Osteocyte (in vitro differentiated cells): ENCODE results near the gene RPRD1A. TPM values are rescaled to one million over a fixed set of nuclear protein-coding genes. Genes with fewer than 3 reads are reported as not detected.
A peak's percentile ranks its signal among the peaks of the same experiment; 100 is the strongest.
"Not testable (repeated sequence)": the region's sequence is repeated elsewhere in the genome, so short reads cannot be mapped to it uniquely, and the experiment has no call there.

Experiments used
- DNase-seq: peaks from one replicate; pipeline ENCODE4 v3.0.0; 2021; ENCODE audit warnings: mixed read lengths; ENCODE audit not compliant: unreplicated experiment; ENCODE audit errors: extremely low spot score
- H3K27ac Mint-ChIP-seq: one replicate; pipeline ENCODE4 v1.8.0; 2021; ENCODE audit warnings: mild to moderate bottlenecking, mixed read lengths; ENCODE audit not compliant: unreplicated experiment
- H3K27me3 Mint-ChIP-seq: one replicate; pipeline ENCODE4 v1.8.0; 2021; ENCODE audit warnings: mixed read lengths; ENCODE audit not compliant: unreplicated experiment
- H3K36me3 Mint-ChIP-seq: one replicate; pipeline ENCODE4 v1.8.0; 2021; ENCODE audit warnings: mixed read lengths; ENCODE audit not compliant: unreplicated experiment
- H3K4me1 Mint-ChIP-seq: one replicate; pipeline ENCODE4 v1.8.0; 2021; ENCODE audit warnings: mixed read lengths; ENCODE audit not compliant: unreplicated experiment
- H3K4me3 Mint-ChIP-seq: one replicate; pipeline ENCODE4 v1.8.0; 2021; ENCODE audit warnings: mild to moderate bottlenecking, moderate library complexity, mixed read lengths; ENCODE audit not compliant: unreplicated experiment
- H3K9me3 Mint-ChIP-seq: one replicate; pipeline ENCODE4 v1.8.0; 2021; ENCODE audit warnings: mixed read lengths; ENCODE audit not compliant: unreplicated experiment
- total RNA-seq: library from RNA; stranded (reverse); gene quantifications from 2 replicates; pipeline ENCODE4 v1.2.1, GENCODE V29; 2021
- TF ChIP-seq, protein P1 (sequence below): fragments of 200-600 bp; sonication (generic); IDR thresholded peaks from 2 replicates; pipeline ENCODE4 v1.5.0; 2021; ENCODE audit warnings: antibody characterized with exemption, mild to moderate bottlenecking, moderate library complexity

The RPRD1A gene
- total RNA-seq, 1 donor from 2014 or later = 41.9 TPM

DNA sequence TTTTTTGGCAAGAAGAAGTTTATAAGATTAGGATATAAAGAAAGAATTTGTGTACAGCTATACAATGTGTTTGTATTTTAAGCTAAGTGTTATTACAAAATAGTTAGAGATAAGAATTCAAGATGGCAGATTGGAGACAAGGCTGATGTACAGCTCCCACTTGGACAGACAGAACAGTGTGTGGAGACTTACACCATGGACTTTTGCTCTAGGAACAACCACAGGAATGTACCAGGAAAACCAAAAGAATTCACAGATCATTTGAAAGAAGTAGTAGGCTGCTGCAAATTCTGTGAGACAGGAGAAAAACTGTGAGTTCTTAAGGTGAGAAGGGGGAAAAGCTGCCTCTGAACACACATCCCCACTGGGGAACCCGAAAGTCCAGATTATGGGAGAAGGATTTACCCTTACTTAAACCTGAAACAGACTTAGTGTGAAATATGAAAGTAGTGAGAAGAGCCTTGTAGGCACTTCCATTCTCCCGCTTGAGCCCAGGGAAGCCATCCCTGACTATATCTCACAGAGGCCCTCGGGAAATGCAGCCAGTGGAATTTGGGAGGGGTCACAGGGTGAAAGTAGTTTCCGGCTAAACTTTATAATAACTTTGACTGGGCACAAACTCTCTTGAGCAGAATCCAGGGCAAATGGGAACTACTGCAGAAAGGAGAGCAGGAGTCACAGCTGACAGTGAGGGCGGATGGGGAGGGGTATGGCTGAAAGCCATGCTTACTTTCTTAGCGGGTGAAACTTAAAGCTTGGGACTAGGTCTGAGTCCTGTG is 11.6 kb upstream of the RPRD1A start:
- H3K9me3 Mint-ChIP-seq = peaks cover 16% of the 10 kb centered on the region

DNA sequence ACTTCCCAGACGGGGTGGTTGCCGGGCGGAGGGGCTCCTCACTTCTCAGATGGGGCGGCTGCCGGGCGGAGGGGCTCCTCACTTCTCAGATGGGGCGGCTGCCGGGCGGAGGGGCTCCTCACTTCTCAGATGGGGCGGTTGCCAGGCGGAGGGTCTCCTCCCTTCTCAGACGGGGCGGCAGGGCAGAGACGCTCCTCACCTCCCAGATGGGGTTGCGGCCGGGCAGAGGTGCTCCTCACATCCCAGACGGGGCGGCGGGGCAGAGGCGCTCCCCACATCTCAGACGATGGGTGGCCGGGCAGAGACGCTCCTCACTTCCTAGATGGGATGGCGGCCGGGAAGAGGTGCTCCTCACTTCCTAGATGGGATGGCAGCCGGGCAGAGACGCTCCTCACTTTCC is 10.4 kb upstream of the RPRD1A start:
- H3K27ac Mint-ChIP-seq, H3K4me1 Mint-ChIP-seq, H3K36me3 Mint-ChIP-seq, H3K4me3 Mint-ChIP-seq, DNase-seq: not testable (repeated sequence)
- H3K27me3 Mint-ChIP-seq = peaks cover 37% of the 10 kb centered on the region
- peaks cover 15% of the 10 kb centered on the region for H3K9me3 Mint-ChIP-seq

More for the DNA sequence above, 11.6 kb upstream of the RPRD1A start:
- no peak for DNase-seq
- H3K27ac Mint-ChIP-seq = peak overlapping the region; percentile 40
- no peaks in the 10 kb centered on the region for H3K36me3 Mint-ChIP-seq
- TF ChIP-seq, protein P1, sequence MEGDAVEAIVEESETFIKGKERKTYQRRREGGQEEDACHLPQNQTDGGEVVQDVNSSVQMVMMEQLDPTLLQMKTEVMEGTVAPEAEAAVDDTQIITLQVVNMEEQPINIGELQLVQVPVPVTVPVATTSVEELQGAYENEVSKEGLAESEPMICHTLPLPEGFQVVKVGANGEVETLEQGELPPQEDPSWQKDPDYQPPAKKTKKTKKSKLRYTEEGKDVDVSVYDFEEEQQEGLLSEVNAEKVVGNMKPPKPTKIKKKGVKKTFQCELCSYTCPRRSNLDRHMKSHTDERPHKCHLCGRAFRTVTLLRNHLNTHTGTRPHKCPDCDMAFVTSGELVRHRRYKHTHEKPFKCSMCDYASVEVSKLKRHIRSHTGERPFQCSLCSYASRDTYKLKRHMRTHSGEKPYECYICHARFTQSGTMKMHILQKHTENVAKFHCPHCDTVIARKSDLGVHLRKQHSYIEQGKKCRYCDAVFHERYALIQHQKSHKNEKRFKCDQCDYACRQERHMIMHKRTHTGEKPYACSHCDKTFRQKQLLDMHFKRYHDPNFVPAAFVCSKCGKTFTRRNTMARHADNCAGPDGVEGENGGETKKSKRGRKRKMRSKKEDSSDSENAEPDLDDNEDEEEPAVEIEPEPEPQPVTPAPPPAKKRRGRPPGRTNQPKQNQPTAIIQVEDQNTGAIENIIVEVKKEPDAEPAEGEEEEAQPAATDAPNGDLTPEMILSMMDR = no peak
- peak overlapping the region; percentile 7 for H3K4me3 Mint-ChIP-seq
- H3K27me3 Mint-ChIP-seq = peaks cover 36% of the 10 kb centered on the region
- H3K4me1 Mint-ChIP-seq = peaks cover 9% of the 10 kb centered on the region

DNA sequence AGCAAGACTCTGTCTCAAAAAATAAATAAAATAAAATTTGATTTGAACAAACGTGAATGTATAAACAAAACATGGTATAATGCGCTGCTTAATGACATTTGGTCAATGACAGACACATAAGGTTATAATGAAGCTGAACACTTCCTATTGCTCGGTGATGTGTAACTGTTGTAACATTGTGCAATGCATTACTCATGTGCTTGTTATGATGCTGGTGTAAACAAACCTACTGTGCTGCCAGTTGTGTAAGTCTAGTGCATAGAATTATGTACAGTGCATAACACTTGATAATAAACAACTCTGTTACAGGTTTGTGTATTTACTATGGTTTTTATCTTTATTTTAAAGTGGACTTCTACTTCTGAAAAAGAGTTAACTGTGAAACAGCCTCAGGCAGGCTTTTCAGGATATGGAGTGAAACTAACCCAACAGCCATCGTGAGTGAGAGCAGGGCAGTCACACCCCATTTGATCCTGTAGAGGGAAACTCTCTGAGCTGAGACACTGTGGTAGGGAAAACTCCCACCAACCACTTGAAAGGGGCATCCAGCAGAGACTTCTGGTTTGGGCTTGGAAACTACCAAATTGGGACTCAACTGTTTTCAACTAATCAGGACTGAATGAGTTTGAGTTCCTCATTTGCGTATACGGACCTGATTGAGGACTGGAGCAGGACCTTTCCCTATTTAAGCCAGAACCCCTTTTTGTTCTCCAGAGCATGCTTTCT is 8.7 kb upstream of the RPRD1A start:
- no peak for DNase-seq
- Mint-ChIP-seq H3K27ac (no peak overlapping the region), H3K27me3 (peaks cover 24% of the 10 kb centered on the region), H3K9me3 (peaks cover 8% of the 10 kb centered on the region), H3K36me3 (no peaks in the 10 kb centered on the region), H3K4me3 (no peak overlapping the region), H3K4me1 (peaks cover 9% of the 10 kb centered on the region)
- TF ChIP-seq, protein P1 = no peak

DNA sequence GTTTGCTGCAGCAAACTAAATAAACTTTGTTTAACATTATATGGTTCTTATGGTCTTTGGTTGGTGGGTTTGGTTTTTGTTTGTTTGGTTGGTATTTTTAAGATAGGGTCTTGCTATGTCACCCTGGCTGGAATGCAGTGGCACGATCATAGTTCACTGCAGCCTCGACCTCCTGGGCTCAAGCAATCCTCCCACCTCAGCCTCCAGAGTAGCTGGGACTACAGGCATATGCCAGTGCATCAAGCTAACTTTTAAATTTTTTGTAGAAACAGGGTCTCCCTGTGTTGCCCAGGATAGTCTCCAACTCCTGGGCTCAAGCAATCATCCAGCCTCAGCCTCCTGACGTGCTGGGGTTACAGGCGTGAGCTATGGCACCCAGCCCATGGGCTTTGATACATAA is 7.1 kb upstream of the RPRD1A start:
- TF ChIP-seq, protein P1 = no peak
- Mint-ChIP-seq H3K9me3 (no peaks in the 10 kb centered on the region), H3K27me3 (peaks cover 24% of the 10 kb centered on the region), H3K27ac (no peak overlapping the region), H3K36me3 (no peaks in the 10 kb centered on the region), H3K4me1 (peaks cover 8% of the 10 kb centered on the region), H3K4me3 (no peak overlapping the region)
- no peak for DNase-seq

DNA sequence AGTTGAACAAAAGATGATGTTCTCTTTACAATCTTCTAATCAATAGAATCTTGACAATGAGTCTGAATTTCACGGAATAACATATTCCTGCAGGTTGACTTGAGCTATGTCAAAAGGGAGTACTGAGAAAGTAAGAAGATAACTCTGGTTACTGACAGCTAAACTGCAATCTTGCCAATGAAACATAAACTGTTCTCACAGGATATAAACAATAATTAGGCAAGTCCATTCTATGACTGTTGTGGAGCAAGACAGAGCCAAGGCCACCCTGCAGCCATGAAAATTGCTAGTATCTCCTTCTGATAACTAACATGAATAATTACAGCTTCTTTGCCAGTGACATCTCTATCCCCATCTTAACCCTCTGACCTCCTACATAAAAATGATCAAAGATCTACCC is 6.3 kb upstream of the RPRD1A start:
- no peak for DNase-seq
- peaks cover 24% of the 10 kb centered on the region for H3K27me3 Mint-ChIP-seq
- TF ChIP-seq, protein P1 = no peak
- H3K27ac Mint-ChIP-seq = no peak overlapping the region
- H3K36me3 Mint-ChIP-seq = no peaks in the 10 kb centered on the region
- H3K4me3 Mint-ChIP-seq = no peak overlapping the region
- peaks cover under 1% of the 10 kb centered on the region for H3K4me1 Mint-ChIP-seq
- no peaks in the 10 kb centered on the region for H3K9me3 Mint-ChIP-seq

DNA sequence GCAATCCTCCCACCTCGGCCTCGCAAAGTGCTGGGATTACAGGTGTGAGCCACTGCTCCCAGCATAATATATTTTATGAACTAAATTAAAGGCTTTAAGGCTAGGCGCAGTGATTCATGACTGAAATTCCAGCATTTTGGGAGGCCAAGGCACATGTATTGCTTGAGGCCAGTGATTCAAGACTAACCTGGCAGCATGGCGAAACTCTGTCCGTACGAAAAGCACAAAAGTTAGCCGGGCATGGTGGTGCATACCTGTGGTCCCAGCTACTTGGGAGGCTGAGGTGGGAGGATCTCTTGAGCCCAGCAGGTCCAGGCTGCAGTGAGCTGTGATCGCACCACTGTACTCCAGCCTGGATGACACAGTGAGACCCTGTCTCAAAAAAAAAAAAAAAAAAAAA is 5.0 kb upstream of the RPRD1A start:
- not testable (repeated sequence) for H3K9me3 Mint-ChIP-seq, H3K36me3 Mint-ChIP-seq

More for the DNA sequence above, 5.0 kb upstream of the RPRD1A start:
- peaks cover 24% of the 10 kb centered on the region for H3K27me3 Mint-ChIP-seq
- H3K4me3 Mint-ChIP-seq, DNase-seq, H3K4me1 Mint-ChIP-seq, H3K27ac Mint-ChIP-seq: not testable (repeated sequence)
